Medulla oblongata (tissue), 1 donor: Measurements from ENCODE around the gene CHCHD6.
"Not testable (repeated sequence)": the region's sequence is repeated elsewhere in the genome, so short reads cannot be mapped to it uniquely, and the experiment has no call there.

Experiments
- DNase-seq: peaks from one replicate; pipeline ENCODE4 v3.0.0-alpha.2; 2015; ENCODE audit errors: extremely low spot score

The CHCHD6 gene

DNA sequence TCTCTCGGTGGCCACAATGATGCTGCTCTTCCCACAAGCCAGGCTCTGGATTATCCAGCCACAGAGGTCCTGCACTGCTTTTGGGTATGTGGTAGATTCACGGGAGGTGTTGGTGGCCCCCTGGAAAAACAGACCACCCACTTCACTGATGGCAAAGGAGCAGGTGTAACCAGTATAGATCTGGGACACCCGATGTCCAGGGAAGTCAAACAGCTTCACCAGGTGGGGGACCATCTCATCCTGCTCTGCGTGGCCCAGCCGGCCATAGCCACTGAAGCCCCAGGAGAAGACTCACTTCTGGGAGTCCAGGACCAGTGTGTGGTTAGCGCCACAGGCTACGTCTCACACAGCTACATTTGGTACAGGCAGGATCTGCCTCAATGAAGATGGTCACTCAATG, 62.6 kb downstream of the CHCHD6 start:
- no peak for DNase-seq

DNA sequence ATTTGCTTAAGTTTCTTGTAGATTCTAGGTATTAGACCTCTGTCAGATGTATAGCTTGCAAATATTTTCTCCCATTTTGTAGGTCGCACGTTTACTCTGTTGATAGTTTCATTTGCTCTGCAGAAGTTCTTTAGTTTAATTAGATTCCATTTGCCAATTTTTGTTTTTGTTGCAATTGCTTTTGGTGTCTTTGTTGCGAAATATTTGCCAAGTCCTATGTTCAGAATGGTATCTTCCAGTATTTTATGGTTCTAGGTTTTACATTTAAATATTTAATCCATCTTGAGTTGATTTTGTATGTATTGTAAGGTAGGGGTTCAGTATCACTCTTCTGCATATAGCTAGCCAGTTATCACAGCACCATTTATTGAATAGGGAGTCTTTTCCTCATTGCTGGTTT, 64.9 kb downstream of the CHCHD6 start:
- DNase-seq = no peak

DNA sequence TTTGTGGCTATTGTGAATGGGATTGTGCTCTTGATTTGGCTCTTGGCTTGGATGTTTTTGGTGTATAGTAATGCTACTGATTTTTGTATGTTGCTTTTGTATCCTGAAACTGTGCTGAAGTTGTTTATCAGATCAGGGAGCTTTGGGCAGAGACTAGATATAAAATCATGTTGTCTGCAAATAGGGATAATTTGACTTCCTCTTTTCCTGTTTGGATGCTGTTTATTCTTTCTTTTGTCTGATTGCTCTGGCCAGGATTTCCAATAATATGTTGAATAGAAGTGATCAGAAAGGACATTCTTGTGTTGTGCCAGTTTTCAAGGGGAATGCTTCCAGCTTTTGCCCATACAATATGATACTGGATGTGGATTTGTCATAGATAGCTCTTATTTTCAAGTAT, 66.1 kb downstream of the CHCHD6 start:
- no peak for DNase-seq

DNA sequence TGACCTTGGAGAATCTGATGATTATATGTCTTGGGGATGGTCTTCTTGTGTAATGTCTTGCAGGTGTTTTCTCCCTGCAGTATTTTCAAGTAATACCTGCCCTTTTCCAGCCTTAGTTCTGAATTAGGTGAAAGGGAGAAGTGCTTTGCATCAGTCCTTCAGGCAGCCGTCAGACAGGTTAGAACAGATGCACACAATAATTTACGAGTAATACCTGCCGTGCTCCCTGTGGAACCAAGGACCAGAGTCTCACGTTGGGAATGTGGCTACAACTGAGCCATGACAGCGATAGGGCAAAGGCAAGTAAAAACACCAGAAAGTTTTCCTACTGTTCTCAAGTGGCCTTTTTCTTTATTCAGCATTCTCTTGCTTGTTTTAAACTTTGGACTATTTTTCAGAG, 69.1 kb downstream of the CHCHD6 start:
- no peak for DNase-seq

DNA sequence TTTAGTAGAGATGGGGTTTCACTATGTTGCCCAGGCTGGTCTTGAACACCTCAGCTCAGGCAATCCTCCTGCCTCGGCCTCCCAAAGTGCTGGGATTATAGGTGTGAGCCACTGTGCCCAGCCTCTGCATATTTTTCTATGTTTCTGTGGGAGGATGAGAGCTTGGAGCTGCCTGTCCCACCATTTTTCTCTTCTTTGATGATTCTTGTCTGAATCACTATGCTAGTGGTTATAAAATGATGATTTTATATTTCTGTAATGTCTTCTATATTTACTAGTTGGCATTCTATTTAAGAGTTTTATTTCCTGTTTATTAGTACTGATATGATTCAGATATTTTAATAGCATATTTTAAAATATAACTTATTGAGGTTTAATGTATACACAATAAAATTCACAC, 69.7 kb downstream of the CHCHD6 start:
- no peak for DNase-seq

DNA sequence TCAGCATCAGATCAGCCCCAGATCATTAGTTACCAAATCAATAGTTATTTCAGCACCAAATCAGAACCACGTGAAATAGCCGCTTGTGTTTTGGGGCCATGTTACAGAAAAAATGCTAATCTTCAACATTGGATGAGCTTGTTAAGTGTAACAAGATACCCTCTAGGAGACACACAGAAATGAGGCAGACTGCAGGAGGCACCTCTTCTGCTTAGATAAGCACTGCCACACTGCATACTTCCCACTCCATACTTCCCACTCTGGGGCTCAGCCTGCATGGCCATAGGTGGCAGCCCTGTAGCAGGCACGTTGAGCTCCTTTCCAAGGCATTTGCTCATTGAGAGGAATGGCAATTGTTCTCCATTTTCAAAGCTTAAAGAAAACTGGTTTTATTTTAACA, 73.3 kb downstream of the CHCHD6 start:
- no peak for DNase-seq

DNA sequence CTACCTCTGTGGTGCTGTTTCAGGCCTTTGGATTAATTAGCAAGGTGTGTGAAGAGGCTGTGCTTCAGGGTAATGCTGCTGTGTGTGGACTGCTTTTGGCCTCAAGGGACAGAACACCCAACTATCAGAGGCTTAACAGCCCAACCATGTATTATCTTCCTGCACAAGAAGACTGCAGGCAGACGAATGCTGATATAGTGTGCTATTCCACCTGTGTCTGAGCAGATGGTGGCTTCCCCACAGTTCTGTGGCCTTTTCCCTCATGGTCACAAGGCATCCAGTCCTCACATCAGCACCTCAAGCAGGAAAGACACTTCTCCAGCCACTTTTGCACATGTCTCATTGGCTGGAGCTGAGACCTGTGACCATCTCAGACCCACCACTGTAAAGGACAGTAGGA, 76.6 kb downstream of the CHCHD6 start:
- DNase-seq = no peak

DNA sequence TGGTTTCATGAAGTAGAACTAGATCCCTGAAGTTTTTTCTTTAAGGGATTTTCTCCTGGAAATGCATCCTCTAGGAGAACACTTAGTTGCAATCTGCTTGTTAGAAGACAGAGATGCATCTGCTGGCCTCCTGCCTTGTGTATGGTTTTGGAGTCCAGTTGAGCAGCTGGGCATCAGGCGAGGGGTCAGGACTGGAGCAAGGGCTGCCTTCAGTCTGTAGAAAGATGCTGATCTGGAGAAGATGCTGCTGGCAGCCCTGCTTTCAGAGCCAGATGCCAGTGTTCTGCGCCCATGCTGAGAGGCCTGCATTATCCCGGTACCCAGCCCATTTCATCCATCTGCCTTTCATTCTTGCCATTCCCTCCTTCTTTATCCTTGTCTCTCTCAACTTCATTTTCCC, 77.4 kb downstream of the CHCHD6 start:
- DNase-seq = no peak

DNA sequence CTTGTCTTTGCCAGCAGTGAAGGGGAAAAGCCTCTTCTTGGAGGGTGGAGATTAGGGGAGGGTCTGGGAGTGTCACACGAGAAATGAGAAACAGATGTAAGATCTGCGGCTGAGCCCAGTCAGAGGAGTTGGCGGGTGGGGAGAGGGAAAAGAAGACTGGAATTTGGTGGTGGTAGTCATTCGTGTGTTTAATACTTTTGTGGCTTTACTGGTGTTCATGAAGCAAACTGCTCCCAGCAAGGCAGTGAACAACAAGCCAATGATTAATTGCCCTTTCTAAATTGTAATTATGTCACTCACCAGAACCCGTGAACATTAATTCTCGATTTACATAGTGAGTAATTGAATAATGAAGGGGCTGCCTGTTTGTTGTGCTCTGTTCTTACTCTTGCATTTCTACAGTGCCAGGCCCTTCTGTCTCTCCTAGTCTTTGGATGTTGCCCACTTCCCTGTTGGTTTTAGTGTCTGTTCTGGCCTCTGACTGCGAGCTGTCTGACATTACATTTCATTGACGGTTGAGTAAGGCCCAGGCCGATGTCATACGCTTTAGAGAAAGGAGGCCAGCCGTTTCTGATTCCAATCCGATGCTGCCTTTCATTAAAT, 78.0 kb downstream of the CHCHD6 start:
- DNase-seq = peak; percentile 14

DNA sequence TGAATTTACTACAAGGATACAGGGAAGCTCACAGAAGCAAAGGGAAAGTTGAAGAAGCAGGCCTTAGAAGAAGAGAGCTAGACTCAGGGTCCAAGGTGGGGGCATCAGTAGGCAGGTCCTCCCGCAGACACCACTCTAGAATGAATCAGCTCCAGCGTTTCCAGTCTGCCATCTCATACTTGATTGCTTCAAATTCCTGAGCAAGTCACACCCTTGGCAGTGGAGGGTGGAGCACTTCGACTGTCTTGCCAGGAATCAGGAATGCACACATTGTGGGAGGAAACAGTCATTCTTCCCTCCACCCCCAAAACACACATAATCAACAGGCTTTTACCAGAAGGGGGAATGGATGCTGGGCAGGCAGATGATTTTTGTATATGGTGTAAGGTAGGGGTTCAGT, 78.5 kb downstream of the CHCHD6 start:
- no peak for DNase-seq

DNA sequence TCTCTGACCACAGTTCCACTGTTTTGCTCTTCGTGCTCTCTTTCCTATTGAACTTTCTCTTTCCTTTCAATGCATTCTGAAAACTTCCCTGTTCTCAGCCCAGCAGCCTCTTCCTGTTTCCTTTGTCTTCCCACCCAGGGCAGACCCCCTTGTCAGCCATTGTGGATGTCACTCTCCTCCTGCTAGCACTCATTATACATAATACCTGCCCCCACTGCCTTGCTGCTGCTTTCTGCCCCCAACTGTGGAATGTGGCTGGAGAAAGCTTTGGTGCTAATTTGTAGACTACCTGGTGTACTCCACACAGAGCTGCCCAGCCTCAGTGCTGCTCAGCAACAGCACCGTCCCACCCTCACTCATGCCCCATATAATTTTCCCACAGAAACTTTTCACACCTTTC, 80.2 kb downstream of the CHCHD6 start:
- DNase-seq = no peak

DNA sequence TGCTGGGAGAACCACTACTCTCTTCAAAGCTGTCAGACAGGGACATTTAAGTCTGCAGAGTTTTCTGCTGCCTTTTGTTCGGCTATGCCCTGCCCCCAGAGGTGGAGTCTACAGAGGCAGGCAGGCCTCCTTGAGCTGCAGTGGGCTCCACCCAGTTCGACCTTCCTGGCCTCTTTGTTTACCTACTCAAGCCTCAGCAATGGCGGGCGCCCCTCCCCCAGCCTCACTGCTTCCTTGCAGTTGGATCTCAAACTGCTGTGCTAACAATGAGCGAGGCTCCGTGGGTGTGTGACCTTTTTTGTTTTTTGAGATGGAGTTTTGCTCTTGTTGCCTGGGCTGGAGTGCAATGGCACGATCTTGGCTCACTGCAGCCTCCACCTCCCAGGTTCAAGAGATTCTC, 87.3 kb downstream of the CHCHD6 start:
- DNase-seq = not testable (repeated sequence)

DNA sequence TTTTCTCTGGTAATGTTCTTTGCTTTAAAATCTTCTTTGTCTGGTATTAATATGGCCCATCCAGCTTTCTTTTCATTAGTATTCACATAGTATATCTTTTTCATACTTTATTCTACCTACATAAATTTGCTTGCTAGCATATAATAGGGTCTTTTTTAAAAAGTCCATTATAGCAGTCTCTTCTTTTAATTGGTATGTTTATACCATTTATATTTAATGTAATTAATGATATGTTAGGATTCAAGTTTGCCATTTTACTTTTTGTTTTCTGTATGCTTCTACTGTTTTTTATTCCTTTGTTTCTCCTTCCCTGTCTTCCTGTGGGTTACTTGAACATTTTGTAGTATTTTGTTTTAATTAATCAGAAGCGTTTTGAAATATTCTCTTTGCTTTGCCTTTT, 89.0 kb downstream of the CHCHD6 start:
- no peak for DNase-seq

DNA sequence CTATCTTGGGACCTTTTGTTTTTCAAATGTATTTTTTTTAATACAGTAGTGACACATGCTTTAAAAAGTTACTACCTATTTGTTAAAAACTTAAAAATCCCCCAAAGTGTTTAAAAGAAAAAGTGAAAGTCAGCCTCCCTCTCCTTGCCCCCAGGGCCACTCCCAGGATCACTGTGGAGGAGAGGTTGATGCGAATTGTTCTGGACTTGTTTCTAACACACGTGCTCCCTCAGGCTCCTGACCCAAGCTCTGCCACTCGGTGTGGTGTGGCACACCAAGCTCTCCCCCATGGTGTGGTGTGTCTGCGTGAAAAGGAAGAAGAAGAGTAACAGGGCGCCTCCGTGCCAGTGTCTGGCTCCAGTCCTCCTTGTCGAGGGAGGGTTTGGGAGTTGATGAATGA, 93.5 kb downstream of the CHCHD6 start:
- DNase-seq = no peak

DNA sequence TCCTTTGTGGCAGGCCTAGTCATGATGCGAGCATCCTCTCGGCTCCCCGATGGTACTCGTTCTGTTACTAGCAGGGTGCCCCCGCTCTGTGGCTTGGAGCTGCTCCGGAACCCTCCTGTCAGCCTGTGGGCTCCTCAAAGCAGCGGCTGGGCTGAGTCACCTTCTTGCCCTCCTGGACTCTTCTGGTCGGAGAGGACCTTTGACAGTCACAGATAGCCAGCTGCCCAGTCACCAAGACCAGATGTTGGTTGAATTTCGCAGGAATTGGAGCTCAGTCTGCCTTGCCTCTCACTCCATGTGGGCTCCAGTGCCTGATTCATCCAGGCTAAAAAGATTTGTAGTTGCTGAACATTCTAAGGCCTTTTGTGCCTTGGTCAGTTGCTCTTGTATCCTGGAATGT, 94.5 kb downstream of the CHCHD6 start:
- no peak for DNase-seq

DNA sequence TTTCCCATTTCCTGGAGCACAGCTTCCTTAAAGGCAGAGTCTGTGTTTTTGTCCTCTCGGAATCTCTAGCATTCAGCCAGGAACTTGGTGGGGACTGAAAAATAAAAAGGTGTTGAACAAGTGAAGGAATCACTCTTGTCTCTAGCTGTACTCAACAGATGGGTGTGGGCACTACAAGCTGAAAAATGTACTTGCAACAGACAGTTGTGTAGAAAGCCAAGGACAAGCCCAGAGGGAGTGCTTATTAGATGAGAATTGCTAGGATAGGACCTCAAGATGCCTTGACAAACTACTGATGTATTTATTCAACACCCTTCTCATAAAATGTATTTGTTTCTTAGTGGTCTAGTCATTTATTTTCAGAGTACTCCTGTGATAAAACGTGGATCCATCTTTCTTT, 95.1 kb downstream of the CHCHD6 start:
- DNase-seq = no peak

DNA sequence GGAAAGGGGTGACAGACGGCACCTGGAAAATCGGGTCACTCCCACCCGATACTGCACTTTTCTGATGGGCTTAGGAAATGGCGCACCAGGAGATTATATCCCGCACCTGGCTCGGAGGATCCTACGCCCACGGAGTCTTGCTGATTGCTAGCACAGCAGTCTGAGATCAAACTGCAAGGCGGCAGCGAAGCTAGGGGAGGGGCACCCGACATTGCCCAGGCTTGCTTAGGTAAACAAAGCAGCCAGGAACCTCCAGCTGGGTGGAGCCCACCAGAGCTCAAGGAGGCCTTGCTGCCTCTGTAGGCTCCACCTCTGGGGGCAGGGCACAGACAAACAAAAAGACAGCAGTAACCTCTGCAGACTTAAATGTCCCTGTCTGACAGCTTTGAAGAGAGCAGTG, 97.3 kb downstream of the CHCHD6 start:
- not testable (repeated sequence) for DNase-seq

DNA sequence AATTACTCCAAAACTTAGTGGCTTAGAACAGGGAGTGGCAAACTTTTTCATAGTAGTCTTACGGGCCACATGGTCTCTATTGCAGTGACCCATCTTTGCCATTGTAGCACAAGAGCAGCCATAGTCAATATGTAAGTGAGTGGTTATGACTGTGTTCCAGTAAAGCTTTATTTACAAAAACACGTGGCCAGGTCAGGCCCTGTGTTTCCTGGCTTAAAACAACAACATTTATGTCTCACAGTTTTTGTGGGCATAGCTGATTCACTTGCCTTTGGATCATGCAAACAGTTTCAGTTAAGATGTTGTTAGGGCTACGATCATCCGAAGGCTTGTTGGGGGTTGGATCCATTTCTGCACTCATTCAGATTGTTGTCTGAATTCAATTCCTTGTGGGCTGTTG, 103.8 kb downstream of the CHCHD6 start:
- DNase-seq = no peak

DNA sequence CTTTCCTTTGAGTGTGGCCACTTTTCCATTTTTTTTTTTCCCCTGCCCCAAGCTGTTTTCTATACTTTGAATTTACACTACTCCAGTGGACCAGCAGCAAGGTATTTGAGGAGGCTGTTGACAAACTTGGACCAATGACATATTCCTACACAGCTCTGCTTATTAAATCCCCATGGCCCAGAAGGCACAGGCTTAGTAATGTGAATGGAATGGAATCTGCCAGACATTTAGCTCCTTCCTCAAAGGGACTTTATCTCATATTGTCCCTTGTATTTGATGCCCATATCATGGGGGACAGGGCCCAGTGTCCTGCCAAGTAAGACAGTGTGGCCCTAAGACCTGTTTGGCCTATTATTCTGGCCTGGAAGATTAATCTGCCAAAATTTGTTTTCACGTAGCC, 107.5 kb downstream of the CHCHD6 start:
- no peak for DNase-seq

DNA sequence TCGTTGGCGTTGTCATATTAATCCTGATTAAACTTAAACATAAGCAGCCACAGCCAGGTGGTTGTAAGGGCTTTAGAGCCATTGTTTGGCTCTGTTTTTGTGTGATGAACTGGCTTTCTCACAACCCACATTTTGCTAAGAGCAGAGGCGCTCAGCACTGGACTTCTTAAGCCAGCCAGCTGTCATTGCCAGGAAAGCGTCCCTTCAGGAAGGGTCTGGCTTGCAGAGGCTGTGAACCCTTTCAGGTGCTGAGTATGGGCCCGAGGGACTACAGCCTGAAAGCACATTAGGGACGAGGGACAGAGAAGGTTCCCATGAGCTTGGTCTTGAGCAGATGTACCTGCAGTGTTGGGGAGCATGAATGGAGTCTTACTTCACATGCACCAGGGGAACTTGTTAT, 112.3 kb downstream of the CHCHD6 start:
- no peak for DNase-seq

DNA sequence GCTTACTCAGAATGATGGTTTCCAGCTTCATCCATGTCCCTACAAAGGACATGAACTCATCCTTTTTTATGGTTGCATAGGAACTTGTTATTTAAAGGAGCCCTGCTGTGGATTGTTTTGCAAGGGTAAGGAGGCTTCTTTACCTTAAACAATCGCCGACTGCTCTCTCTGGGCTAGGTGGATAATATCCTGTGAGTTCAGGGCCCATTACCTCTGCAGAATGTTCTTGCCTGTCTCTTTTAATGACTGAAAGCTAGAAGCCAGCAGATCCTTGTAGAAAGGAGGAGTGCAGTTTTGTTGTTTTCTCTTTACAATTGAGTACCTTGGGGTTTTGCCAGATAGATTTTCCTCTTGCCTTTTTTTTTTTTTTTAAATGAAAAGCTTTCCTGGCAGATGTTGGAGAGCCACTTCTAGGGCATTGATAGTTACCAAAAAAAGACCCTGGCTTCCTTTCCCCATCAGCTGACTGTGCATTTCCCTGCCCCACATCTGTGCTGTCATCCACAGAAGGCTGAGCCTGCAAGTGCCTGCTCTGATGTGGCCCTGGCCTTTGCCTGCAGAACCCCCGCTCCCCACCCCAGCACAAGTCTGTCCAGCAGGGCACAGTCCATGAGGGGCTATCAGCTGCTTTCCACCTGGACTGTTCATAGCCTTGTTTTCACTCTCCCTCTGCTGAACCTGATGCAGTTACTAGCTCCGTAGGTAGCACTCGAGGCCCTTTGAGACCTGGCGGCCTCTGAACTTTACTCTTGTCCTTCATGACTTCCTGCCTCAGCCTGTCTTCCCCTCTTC, 113.1 kb downstream of the CHCHD6 start:
- peak; percentile 8 for DNase-seq

DNA sequence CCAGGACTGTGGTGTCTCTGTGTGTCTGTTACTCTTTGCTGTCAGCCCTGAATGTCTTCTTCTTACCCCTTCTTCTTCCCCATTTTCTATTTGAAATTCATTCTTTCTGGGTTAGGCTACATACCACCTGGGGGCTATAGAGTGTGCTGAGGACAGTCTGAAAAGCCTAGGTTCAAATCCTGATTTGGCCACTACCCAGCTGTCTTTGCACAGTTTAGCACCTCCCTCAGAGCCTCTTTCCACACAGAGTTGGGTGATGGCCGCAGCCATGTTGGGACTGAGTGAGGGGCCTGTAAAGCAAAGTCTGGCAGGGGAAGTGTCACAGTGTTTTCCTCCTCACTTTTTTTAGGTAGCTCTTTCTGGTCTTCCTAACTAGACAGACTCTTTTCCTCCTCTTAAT, 113.7 kb downstream of the CHCHD6 start:
- DNase-seq = no peak

DNA sequence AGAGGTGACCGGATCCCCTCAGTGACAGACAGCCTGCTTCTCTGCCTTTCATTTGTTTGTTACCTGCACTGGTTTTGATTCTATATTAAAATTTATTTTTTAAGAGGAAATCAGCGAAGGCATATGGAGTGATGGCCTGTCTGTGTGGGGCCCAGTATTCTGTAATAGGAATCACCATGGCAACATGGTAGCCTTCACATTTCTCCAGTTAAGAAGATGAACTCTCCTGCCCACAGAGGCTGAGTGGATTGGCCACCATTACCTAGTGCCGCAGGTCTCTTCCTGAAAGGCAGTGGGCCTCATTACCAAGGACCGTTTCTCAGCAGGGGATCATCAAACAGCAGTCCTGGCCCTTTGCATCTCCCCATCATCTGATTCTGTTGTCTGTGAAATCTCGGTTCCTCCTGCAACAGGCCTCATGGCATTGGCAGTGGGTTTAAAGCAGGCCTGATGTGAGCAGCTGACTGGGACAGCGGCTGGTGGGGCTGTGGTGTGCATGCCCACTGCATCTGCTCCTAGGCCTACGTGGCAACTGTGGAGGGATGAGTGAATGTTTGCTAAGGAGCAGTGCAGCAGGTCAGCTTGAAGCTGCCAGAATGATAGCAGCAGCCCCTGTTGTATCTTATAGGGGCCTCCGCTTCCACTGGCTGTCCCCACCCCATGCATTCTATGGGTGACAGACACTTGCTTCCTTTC, 114.5 kb downstream of the CHCHD6 start:
- DNase-seq = no peak
